H9 (cell line): ENCODE data around the gene CD52. TPM values are rescaled to one million over a fixed set of nuclear protein-coding genes. Genes with fewer than 3 reads are reported as not detected.

Experiments used
- DNase-seq: peaks from one replicate; pipeline ENCODE4 v3.0.0-alpha.2; 2017
- H2AFZ ChIP-seq: one replicate; pipeline ENCODE4 v1.6.1; 2013; ENCODE audit warnings: mild to moderate bottlenecking, low read length, control low read depth, moderate library complexity
- H2AK5ac ChIP-seq: 2 replicates; pipeline ENCODE4 v1.6.1; 2013; ENCODE audit warnings: low read length, control low read depth, mixed read lengths; ENCODE audit not compliant: insufficient read length
- H2BK120ac ChIP-seq: one replicate; pipeline ENCODE4 v1.6.1; 2013; ENCODE audit warnings: low read depth, mild to moderate bottlenecking, low read length, control low read depth, inconsistent platforms; ENCODE audit not compliant: poor library complexity, severe bottlenecking
- H2BK12ac ChIP-seq: 2 replicates; pipeline ENCODE4 v1.6.1; 2013; ENCODE audit warnings: low read length, control low read depth, mixed read lengths, low read depth; ENCODE audit not compliant: insufficient read length
- H2BK15ac ChIP-seq: 2 replicates; pipeline ENCODE4 v1.6.1; 2013; ENCODE audit warnings: low read depth, low read length, control low read depth
- H2BK20ac ChIP-seq: one replicate; pipeline ENCODE4 v1.6.1; 2013; ENCODE audit warnings: low read depth, mild to moderate bottlenecking, low read length, control low read depth, inconsistent platforms; ENCODE audit not compliant: poor library complexity, severe bottlenecking
- H2BK5ac ChIP-seq: 2 replicates; pipeline ENCODE4 v1.6.1; 2013; ENCODE audit warnings: low read length, control low read depth, mixed read lengths; ENCODE audit not compliant: insufficient read length
- H3K14ac ChIP-seq: 2 replicates; pipeline ENCODE4 v1.6.1; 2013; ENCODE audit warnings: low read length, control low read depth; ENCODE audit not compliant: insufficient read depth
- H3K18ac ChIP-seq: 2 replicates; pipeline ENCODE4 v1.6.1; 2013; ENCODE audit warnings: low read depth, mild to moderate bottlenecking, mixed read lengths, low read length, control low read depth; ENCODE audit not compliant: insufficient read length
- H3K23ac ChIP-seq: 2 replicates; pipeline ENCODE4 v1.6.1; 2013; ENCODE audit warnings: low read length, control low read depth, mixed read lengths, low read depth; ENCODE audit not compliant: insufficient read length
- H3K23me2 ChIP-seq: 2 replicates; pipeline ENCODE4 v1.6.1; 2013; ENCODE audit warnings: low read depth, mild to moderate bottlenecking, mixed read lengths, low read length, control low read depth; ENCODE audit not compliant: insufficient read length, poor library complexity, severe bottlenecking
- H3K27ac ChIP-seq: 2 replicates; pipeline ENCODE4 v1.5.1; 2013; ENCODE audit warnings: low read length, control low read depth, mixed read lengths, low read depth; ENCODE audit not compliant: insufficient read length
- H3K27me3 ChIP-seq: 2 replicates; pipeline ENCODE4 v1.6.1; 2013; ENCODE audit warnings: low read length, control low read depth, inconsistent platforms; ENCODE audit not compliant: insufficient read depth
- H3K4ac ChIP-seq: 2 replicates; pipeline ENCODE4 v1.6.1; 2013; ENCODE audit warnings: low read depth, mild to moderate bottlenecking, control low read depth, inconsistent platforms, low read length, moderate library complexity
- H3K4me1 ChIP-seq: 2 replicates; pipeline ENCODE4 v1.6.1; 2013; ENCODE audit warnings: low read length, control low read depth, inconsistent platforms; ENCODE audit not compliant: insufficient read depth
- H3K4me2 ChIP-seq: 2 replicates; pipeline ENCODE4 v1.6.1; 2013; ENCODE audit warnings: low read length, control low read depth, mixed read lengths; ENCODE audit not compliant: insufficient read length, insufficient read depth
- H3K56ac ChIP-seq: 2 replicates; pipeline ENCODE4 v1.6.1; 2013; ENCODE audit warnings: low read depth, mild to moderate bottlenecking, mixed read lengths, low read length, control low read depth; ENCODE audit not compliant: insufficient read length
- H3K79me1 ChIP-seq: 2 replicates; pipeline ENCODE4 v1.6.1; 2013; ENCODE audit warnings: low read depth, mild to moderate bottlenecking, moderate library complexity, low read length, control low read depth, inconsistent platforms; ENCODE audit not compliant: insufficient read depth, poor library complexity, severe bottlenecking
- H3K79me2 ChIP-seq: 2 replicates; pipeline ENCODE4 v1.6.1; 2013; ENCODE audit warnings: low read length, control low read depth, inconsistent platforms; ENCODE audit not compliant: insufficient read depth
- H3K9ac ChIP-seq: 2 replicates; pipeline ENCODE4 v1.6.1; 2013; ENCODE audit warnings: low read length, control low read depth, mixed read lengths; ENCODE audit not compliant: insufficient read length; ENCODE audit errors: extremely low read depth
- H3K9me3 ChIP-seq: one replicate; pipeline ENCODE4 v1.6.1; 2013; ENCODE audit warnings: low read depth, low read length, inconsistent platforms; ENCODE audit not compliant: control insufficient read depth
- H3T11ph ChIP-seq: one replicate; pipeline ENCODE4 v1.6.1; 2013; ENCODE audit warnings: mild to moderate bottlenecking, low read length, control low read depth, inconsistent platforms
- H4K20me1 ChIP-seq: one replicate; pipeline ENCODE4 v1.6.1; 2013; ENCODE audit not compliant: control insufficient read depth, insufficient read length, insufficient read depth
- H4K5ac ChIP-seq: 2 replicates; pipeline ENCODE4 v1.6.1; 2013; ENCODE audit warnings: low read depth, mild to moderate bottlenecking, mixed read lengths, low read length, control low read depth; ENCODE audit not compliant: insufficient read length
- H4K8ac ChIP-seq: replicated peaks from 2 replicates; pipeline ENCODE4 v1.6.1; 2013; ENCODE audit warnings: low read length, control low read depth, mixed read lengths, low read depth; ENCODE audit not compliant: insufficient read length
- H4K91ac ChIP-seq: 2 replicates; pipeline ENCODE4 v1.6.1; 2013; ENCODE audit warnings: low read depth, mild to moderate bottlenecking, moderate library complexity, mixed read lengths, low read length, control low read depth; ENCODE audit not compliant: insufficient read length
- H3K27ac Mint-ChIP-seq, 3 experiments: 2 replicates in 2 of 3; 3 replicates in 1 of 3; pipeline ENCODE4 v1.8.0; 2020 to 2021; ENCODE audit warnings: mixed read lengths in 3 of 3, mild to moderate bottlenecking in 1 of 3, moderate library complexity in 1 of 3
- H3K27me3 Mint-ChIP-seq: 2 replicates; pipeline ENCODE4 v1.8.0; 2021; ENCODE audit warnings: low read depth, mild to moderate bottlenecking, moderate library complexity, mixed read lengths
- H3K36me3 Mint-ChIP-seq, 3 experiments: 2 replicates in 2 of 3; 3 replicates in 1 of 3; pipeline ENCODE4 v1.8.0; 2020 to 2021; ENCODE audit warnings: low read depth in 3 of 3, mixed read lengths in 3 of 3; ENCODE audit not compliant: insufficient read depth in 1 of 3
- H3K4me1 Mint-ChIP-seq, 2 experiments: 2 replicates each; pipeline ENCODE4 v1.8.0; 2020; ENCODE audit warnings: mixed read lengths in 2 of 2
- H3K4me3 Mint-ChIP-seq, 2 experiments: 2 replicates in 1 of 2; 3 replicates in 1 of 2; pipeline ENCODE4 v1.8.0; 2020 to 2021; ENCODE audit warnings: mild to moderate bottlenecking in 2 of 2, mixed read lengths in 2 of 2, moderate library complexity in 1 of 2
- H3K9me3 Mint-ChIP-seq, 2 experiments: 2 replicates in 1 of 2; 3 replicates in 1 of 2; pipeline ENCODE4 v1.8.0; 2020; ENCODE audit warnings: mild to moderate bottlenecking in 2 of 2, mixed read lengths in 2 of 2, moderate library complexity in 1 of 2
- WGBS: extraction: QIAGEN DNeasy Blood & Tissue Kit; methylation state at CpG from one replicate; pipeline ENCODE4 v1.1.7; 2013; ENCODE audit warnings: missing lambda C conversion rate, low lambda C conversion rate, mixed read lengths; ENCODE audit not compliant: insufficient read length; ENCODE audit errors: extremely low coverage; 5-methylcytosine and 5-hydroxymethylcytosine counted together
- total RNA-seq: library from RNA; stranded (reverse); gene quantifications from 2 replicates; pipeline ENCODE4 v1.2.1, GENCODE V29; 2021
- TF ChIP-seq, protein P1 (sequence below): fragments of 200-600 bp; sonication (generic); conservative IDR thresholded peaks from 3 replicates; pipeline ENCODE4 v1.8.0; 2021; ENCODE audit warnings: antibody characterized with exemption, mild to moderate bottlenecking

Gene CD52
- total RNA-seq, 1 experiment from 2014 or later: 4.1 TPM

- Histone ChIP-seq H4K20me1 (no peaks in the 10 kb centered on the region), H2BK15ac (no peak overlapping the region), H3T11ph (no peak overlapping the region), H2BK5ac (no peak overlapping the region), H3K14ac (no peak overlapping the region), H2AK5ac (no peak overlapping the region), H4K8ac (no peak overlapping the region), H4K91ac (no peak overlapping the region), H3K4ac (no peak overlapping the region), H3K4me1 (peaks cover 3% of the 10 kb centered on the region; the same call in 1 of the 2 replicates), H2AFZ (no peak overlapping the region), H4K5ac (no peak overlapping the region), H3K9ac (no peak overlapping the region), H3K56ac (no peak overlapping the region), H3K27me3 (no peaks in the 10 kb centered on the region), H3K23ac (no peak overlapping the region), H2BK12ac (no peak overlapping the region), H3K23me2 (no peaks in the 10 kb centered on the region), H3K27ac (no peak overlapping the region), H3K79me1 (no peaks in the 10 kb centered on the region), H3K18ac (no peak overlapping the region), H3K4me2 (no peak overlapping the region), H2BK20ac (no peak overlapping the region), H2BK120ac (no peak overlapping the region), H3K9me3 (no peaks in the 10 kb centered on the region), H3K79me2 (no peaks in the 10 kb centered on the region)
- DNase-seq: no peak
- Mint-ChIP-seq H3K27ac (no peak overlapping the region), H3K9me3 (no peaks in the 10 kb centered on the region; a peak in 1 of 5 replicates), H3K4me1 (peaks cover 34 to 47% of the 10 kb centered on the region in 2 experiments), H3K4me3 (no peak overlapping the region), H3K36me3 (peaks cover 0 to 11% (median 3%) of the 10 kb centered on the region in 3 experiments; a peak in 3 of 7 replicates), H3K27me3 (no peaks in the 10 kb centered on the region; the same call in 1 of the 2 replicates)
- WGBS: no CpG with 5 or more reads among the region's 5 CpGs
- TF ChIP-seq, protein P1, sequence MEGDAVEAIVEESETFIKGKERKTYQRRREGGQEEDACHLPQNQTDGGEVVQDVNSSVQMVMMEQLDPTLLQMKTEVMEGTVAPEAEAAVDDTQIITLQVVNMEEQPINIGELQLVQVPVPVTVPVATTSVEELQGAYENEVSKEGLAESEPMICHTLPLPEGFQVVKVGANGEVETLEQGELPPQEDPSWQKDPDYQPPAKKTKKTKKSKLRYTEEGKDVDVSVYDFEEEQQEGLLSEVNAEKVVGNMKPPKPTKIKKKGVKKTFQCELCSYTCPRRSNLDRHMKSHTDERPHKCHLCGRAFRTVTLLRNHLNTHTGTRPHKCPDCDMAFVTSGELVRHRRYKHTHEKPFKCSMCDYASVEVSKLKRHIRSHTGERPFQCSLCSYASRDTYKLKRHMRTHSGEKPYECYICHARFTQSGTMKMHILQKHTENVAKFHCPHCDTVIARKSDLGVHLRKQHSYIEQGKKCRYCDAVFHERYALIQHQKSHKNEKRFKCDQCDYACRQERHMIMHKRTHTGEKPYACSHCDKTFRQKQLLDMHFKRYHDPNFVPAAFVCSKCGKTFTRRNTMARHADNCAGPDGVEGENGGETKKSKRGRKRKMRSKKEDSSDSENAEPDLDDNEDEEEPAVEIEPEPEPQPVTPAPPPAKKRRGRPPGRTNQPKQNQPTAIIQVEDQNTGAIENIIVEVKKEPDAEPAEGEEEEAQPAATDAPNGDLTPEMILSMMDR: no peak
Measured at GRCh38 chr1:26287811-26288210, 29.9 kb upstream of the CD52 start.
